Measurements from ENCODE around the gene PTDSS2. TPM values are rescaled to one million over a fixed set of nuclear protein-coding genes. Genes with fewer than 3 reads are reported as not detected.
"Not testable (repeated sequence)": the region's sequence is repeated elsewhere in the genome, so short reads cannot be mapped to it uniquely, and the experiment has no call there.

PTDSS2 gene
- total and polyA plus RNA-seq, 11 donors: 20.3 to 43.0 (median 25.7) TPM

GRCh38 chr11:420911-421321 lies 29.2 kb upstream of the PTDSS2 start:
- ATAC-seq: no peak
- intact Hi-C loops (cut with DNase I): no loop called here
- no peak for TF ChIP-seq POLR2A (IDR thresholded peaks at IDR 0.05)
- no peak for TF ChIP-seq CTCF (IDR thresholded peaks at IDR 0.05)
- no peaks in the 10 kb centered on the region for H3K9me3 ChIP-seq
- H3K27me3 ChIP-seq: peaks cover 4 to 89% (median 30%) of the 10 kb centered on the region in 9 donors
- 84 to 89% (median 86%) methylated on average over 19 to 21 of the region's 21 CpGs for WGBS, 4 donors
- no peak overlapping the region for H3K27ac ChIP-seq
- peaks cover 0 to 20% (median 8%) of the 10 kb centered on the region in 12 donors for H3K4me1 ChIP-seq
- DNase-seq: peak in 4 of 5 donors; percentile 4 to 62 (median 14)
- no peaks in the 10 kb centered on the region for H3K36me3 ChIP-seq
- no peak overlapping the region for H3K4me3 ChIP-seq

GRCh38 chr11:422249-422656 lies 27.8 kb upstream of the PTDSS2 start:
- H3K27ac ChIP-seq: no peak overlapping the region
- no peaks in the 10 kb centered on the region for H3K9me3 ChIP-seq
- ATAC-seq: no peak
- WGBS, 4 donors: 60 to 61% (median 60%) methylated on average over 10 of the region's 10 CpGs
- intact Hi-C loops (cut with DNase I): no loop called here
- H3K4me1 ChIP-seq: peaks cover 0 to 7% (median 0%) of the 10 kb centered on the region in 12 donors
- H3K36me3 ChIP-seq: no peaks in the 10 kb centered on the region
- TF ChIP-seq POLR2A (IDR thresholded peaks at IDR 0.05) (no peak), CTCF (IDR thresholded peaks at IDR 0.05) (no peak)
- H3K27me3 ChIP-seq: peaks cover 0 to 83% (median 23%) of the 10 kb centered on the region in 9 donors
- DNase-seq: peak in 1 of 5 donors; percentile 15
- no peak overlapping the region for H3K4me3 ChIP-seq

- ATAC-seq (no peak), DNase-seq (no peak)
- intact Hi-C loops (cut with DNase I): no loop called here
- no peak for TF ChIP-seq POLR2A (IDR thresholded peaks at IDR 0.05)
- TF ChIP-seq CTCF (IDR thresholded peaks at IDR 0.05): no peak
- H3K27ac ChIP-seq: no peak overlapping the region
- no peaks in the 10 kb centered on the region for H3K36me3 ChIP-seq
- no peak overlapping the region for H3K4me3 ChIP-seq
- H3K27me3 ChIP-seq: peaks cover 0 to 63% (median 6%) of the 10 kb centered on the region in 9 donors
- 84 to 91% (median 90%) methylated on average over 4 of the region's 4 CpGs for WGBS, 4 donors
- no peaks in the 10 kb centered on the region for H3K4me1 ChIP-seq
- no peaks in the 10 kb centered on the region for H3K9me3 ChIP-seq
Observed at GRCh38 chr11:424232-424631, 25.8 kb upstream of the PTDSS2 start.

- WGBS, 4 donors: 33 to 44% (median 38%) methylated on average over 30 to 35 of the region's 45 CpGs
- H3K4me1 ChIP-seq; H3K36me3 ChIP-seq; intact Hi-C loops (cut with DNase I); H3K27ac ChIP-seq; H3K9me3 ChIP-seq; ATAC-seq; H3K4me3 ChIP-seq: not testable (repeated sequence)
- peaks cover 0 to 59% (median 5%) of the 10 kb centered on the region in 9 donors for H3K27me3 ChIP-seq
- DNase-seq: peak in 1 of 5 donors; percentile 2
Observed at GRCh38 chr11:424766-425165, 25.3 kb upstream of the PTDSS2 start.

GRCh38 chr11:425301-425700 lies 24.8 kb upstream of the PTDSS2 start:
- Histone ChIP-seq H3K27ac (no peak overlapping the region), H3K36me3 (no peaks in the 10 kb centered on the region), H3K4me1 (no peaks in the 10 kb centered on the region), H3K4me3 (no peak overlapping the region), H3K27me3 (peaks cover 0 to 53% (median 5%) of the 10 kb centered on the region in 9 donors), H3K9me3 (no peaks in the 10 kb centered on the region)
- TF ChIP-seq POLR2A (IDR thresholded peaks at IDR 0.05): no peak
- no peak for TF ChIP-seq CTCF (IDR thresholded peaks at IDR 0.05)
- 56 to 73% (median 66%) methylated on average over 4 of the region's 4 CpGs for WGBS, 4 donors
- intact Hi-C loops (cut with DNase I): no loop called here
- DNase-seq (no peak), ATAC-seq (no peak)

Measured in heart left ventricle (tissue), 16 donors.